CD14-positive monocyte (primary cell): ENCODE results near the gene IGF2R. TPM values are rescaled to one million over a fixed set of nuclear protein-coding genes. Genes with fewer than 3 reads are reported as not detected.

Experiments
- DNase-seq, 3 donors: peaks; one replicate each; pipeline ENCODE4 v3.0.0-alpha.2; 2011 to 2022
- H2AFZ ChIP-seq: 2 replicates; pipeline ENCODE4 v1.6.0; 2012; ENCODE audit warnings: mild to moderate bottlenecking, low read depth, low read length, inconsistent platforms; ENCODE audit not compliant: insufficient read depth, poor library complexity, severe bottlenecking
- H3K27ac ChIP-seq, 2 donors: 1 replicate in 1 of 2; 2 replicates in 1 of 2; pipeline ENCODE4 v1.5.1; 2012 to 2013; ENCODE audit warnings: low read length in 2 of 2, control low read depth in 1 of 2, inconsistent platforms in 1 of 2, low read depth in 1 of 2, mild to moderate bottlenecking in 1 of 2
- H3K27me3 ChIP-seq, 2 donors: one replicate each; pipeline versions ENCODE4 v1.6.0 to v1.6.1; 2011 to 2013; ENCODE audit warnings: low read length in 2 of 2; ENCODE audit not compliant: control insufficient read depth in 2 of 2, insufficient read depth in 2 of 2
- H3K36me3 ChIP-seq, 2 donors: replicated peaks in 1 of 2; 1 replicate in 1 of 2; 2 replicates in 1 of 2; pipeline versions ENCODE4 v1.5.1 to v1.6.1; 2012 to 2013; ENCODE audit warnings: low read length in 2 of 2, control low read depth in 1 of 2, inconsistent platforms in 1 of 2, mild to moderate bottlenecking in 1 of 2; ENCODE audit not compliant: insufficient read depth in 2 of 2, control insufficient read depth in 1 of 2
- H3K4me1 ChIP-seq, 2 donors: 1 replicate in 1 of 2; 2 replicates in 1 of 2; pipeline versions ENCODE4 v1.5.1 to v1.6.1; 2012 to 2013; ENCODE audit warnings: low read length in 2 of 2, control low read depth in 1 of 2, inconsistent platforms in 1 of 2, mild to moderate bottlenecking in 1 of 2, moderate library complexity in 1 of 2; ENCODE audit not compliant: insufficient read depth in 2 of 2, control insufficient read depth in 1 of 2
- H3K4me2 ChIP-seq: replicated peaks from 2 replicates; pipeline ENCODE3; 2012; ENCODE audit warnings: low read length, moderate library complexity, mild to moderate bottlenecking; ENCODE audit not compliant: poor library complexity, severe bottlenecking; ENCODE audit errors: extremely low read depth
- H3K4me3 ChIP-seq, 3 experiments: fragments of 200-600 bp in 1 of 3; sonication (generic) in 1 of 3; replicated peaks in 1 of 3; 1 replicate in 2 of 3; 2 replicates in 1 of 3; pipeline ENCODE4 v1.5.1; 2011 to 2013; ENCODE audit warnings: low read length in 3 of 3, mild to moderate bottlenecking in 3 of 3, control low read depth in 2 of 3, low read depth in 2 of 3, inconsistent platforms in 1 of 3, moderate library complexity in 1 of 3
- H3K79me2 ChIP-seq: 2 replicates; pipeline ENCODE4 v1.6.0; 2012; ENCODE audit warnings: mild to moderate bottlenecking, control low read depth, inconsistent platforms, low read length, moderate library complexity; ENCODE audit not compliant: insufficient read depth
- H3K9ac ChIP-seq: 2 replicates; pipeline ENCODE4 v1.6.0; 2017; ENCODE audit warnings: low read length, mild to moderate bottlenecking; ENCODE audit not compliant: insufficient read depth, poor library complexity, severe bottlenecking
- H3K9me3 ChIP-seq, 2 donors: replicated peaks in 1 of 2; 1 replicate in 1 of 2; 2 replicates in 1 of 2; pipeline versions ENCODE4 v1.5.1 to v1.6.1; 2012 to 2013; ENCODE audit warnings: low read length in 2 of 2, control low read depth in 1 of 2; ENCODE audit not compliant: control insufficient read depth in 1 of 2, insufficient read depth in 1 of 2
- H4K20me1 ChIP-seq: 2 replicates; pipeline ENCODE4 v1.6.0; 2012; ENCODE audit warnings: mild to moderate bottlenecking, low read length, control low read depth, moderate library complexity; ENCODE audit not compliant: insufficient read depth
- H3K27ac Mint-ChIP-seq, 7 donors: one replicate each; pipeline ENCODE4 v1.8.0; 2020; ENCODE audit warnings: mild to moderate bottlenecking in 7 of 7, mixed read lengths in 7 of 7, moderate library complexity in 6 of 7, inconsistent platforms in 2 of 7
- H3K27me3 Mint-ChIP-seq, 3 donors: one replicate each; pipeline ENCODE4 v1.8.0; 2021 to 2022; ENCODE audit warnings: low read depth in 3 of 3, mild to moderate bottlenecking in 3 of 3, mixed read lengths in 3 of 3, moderate library complexity in 3 of 3, inconsistent platforms in 1 of 3
- H3K36me3 Mint-ChIP-seq, 2 donors: one replicate each; pipeline ENCODE4 v1.8.0; 2020; ENCODE audit warnings: mixed read lengths in 2 of 2, inconsistent platforms in 1 of 2, mild to moderate bottlenecking in 1 of 2
- H3K4me1 Mint-ChIP-seq: one replicate; pipeline ENCODE4 v1.8.0; 2020; ENCODE audit warnings: mild to moderate bottlenecking, mixed read lengths
- H3K4me3 Mint-ChIP-seq, 2 donors: one replicate each; pipeline ENCODE4 v1.8.0; 2020; ENCODE audit warnings: mild to moderate bottlenecking in 2 of 2, mixed read lengths in 2 of 2, moderate library complexity in 1 of 2
- H3K9me3 Mint-ChIP-seq, 7 donors: one replicate each; pipeline ENCODE4 v1.8.0; 2020 to 2022; ENCODE audit warnings: mixed read lengths in 7 of 7, mild to moderate bottlenecking in 6 of 7, moderate library complexity in 6 of 7, inconsistent platforms in 2 of 7
- CTCF ChIP-seq: fragments of 200-600 bp; IDR thresholded peaks from one replicate; pipeline ENCODE4 v1.8.0; 2022; ENCODE audit warnings: antibody characterized with exemption, mild to moderate bottlenecking
- WGBS: methylation state at CpG from one replicate; pipeline ENCODE4 v1.1.5; 2013; ENCODE audit warnings: missing lambda C conversion rate; ENCODE audit not compliant: insufficient coverage; 5-methylcytosine and 5-hydroxymethylcytosine counted together
- intact Hi-C, 2 donors: fragments of 100-400 bp; cut with micrococcal nuclease; formaldehyde crosslinking; loops; one replicate each; pipeline versions ENCODE4 v1.15.0 to v1.15.1; 2023
- polyA plus RNA-seq, 3 donors: library from polyadenylated mRNA; depleted of rRNA in 1 of 3; unstranded in 2 of 3; stranded (reverse) in 1 of 3; fragments of 300-500 nt in 2 of 3; fragments of >200 nt in 1 of 3; fragmentation: Illumina TruSeq in 2 of 3; gene quantifications; 1 replicate in 2 of 3; 2 replicates in 1 of 3; pipeline ENCODE4 v1.2.3, GENCODE V29; 2012 to 2021

The IGF2R gene
- polyA plus RNA-seq, 3 donors, result 6.9 to 44.8 (median 8.2) TPM

GRCh38 chr6:160079686-160080043, 110.8 kb downstream of the IGF2R start:
- H4K20me1 ChIP-seq, result peaks cover 81% of the 10 kb centered on the region
- no peak for TF ChIP-seq CTCF
- no peak overlapping the region for H3K27ac ChIP-seq
- Mint-ChIP-seq H3K4me3 (no peak overlapping the region), H3K36me3 (peaks cover 96 to 100% of the 10 kb centered on the region in 2 donors), H3K4me1 (no peaks in the 10 kb centered on the region), H3K27me3 (peaks cover 0 to 3% (median 2%) of the 10 kb centered on the region in 3 donors), H3K27ac (no peak overlapping the region), H3K9me3 (peaks cover 4 to 19% (median 7%) of the 10 kb centered on the region in 7 donors)
- H3K9me3 ChIP-seq, result peaks cover 7 to 10% of the 10 kb centered on the region in 2 donors
- H3K36me3 ChIP-seq, result peaks cover 97 to 100% of the 10 kb centered on the region in 2 donors
- H3K4me2 ChIP-seq, result no peak overlapping the region
- no peak overlapping the region for H2AFZ ChIP-seq
- DNase-seq, result no peak
- H3K27me3 ChIP-seq, result no peaks in the 10 kb centered on the region
- no peak overlapping the region for H3K4me3 ChIP-seq
- H3K9ac ChIP-seq, result no peak overlapping the region
- H3K79me2 ChIP-seq, result no peaks in the 10 kb centered on the region
- intact Hi-C loops, result no loop called here
- 96% methylated on average over 12 of the region's 12 CpGs for WGBS
- H3K4me1 ChIP-seq, result no peaks in the 10 kb centered on the region

- no peak overlapping the region for H3K4me3 Mint-ChIP-seq
- H3K9ac ChIP-seq, result no peak overlapping the region
- no peak overlapping the region for H3K4me2 ChIP-seq
- H3K36me3 Mint-ChIP-seq, result peaks cover 96 to 100% of the 10 kb centered on the region in 2 donors
- H3K4me1 Mint-ChIP-seq, result no peaks in the 10 kb centered on the region
- H3K27ac Mint-ChIP-seq, result peak overlapping the region in 1 of 7 donors; percentile 35
- no peaks in the 10 kb centered on the region for H3K27me3 ChIP-seq
- WGBS, result 99% methylated on average over 17 of the region's 17 CpGs
- no peak overlapping the region for H3K27ac ChIP-seq
- H3K9me3 Mint-ChIP-seq, result peaks cover 4 to 19% (median 7%) of the 10 kb centered on the region in 7 donors
- no peak overlapping the region for H3K4me3 ChIP-seq
- peaks cover 0 to 4% (median 2%) of the 10 kb centered on the region in 3 donors for H3K27me3 Mint-ChIP-seq
- DNase-seq, result no peak
- no peak overlapping the region for H2AFZ ChIP-seq
- H3K79me2 ChIP-seq, result no peaks in the 10 kb centered on the region
- no peaks in the 10 kb centered on the region for H3K4me1 ChIP-seq
- peaks cover 97 to 100% of the 10 kb centered on the region in 2 donors for H3K36me3 ChIP-seq
- intact Hi-C loops, result no loop called here
- no peak for TF ChIP-seq CTCF
- peaks cover 81% of the 10 kb centered on the region for H4K20me1 ChIP-seq
- peaks cover 7 to 10% of the 10 kb centered on the region in 2 donors for H3K9me3 ChIP-seq
These were observed 111.2 kb downstream of the IGF2R start for GRCh38 chr6:160080097-160080496.
